Measurements from ENCODE around the gene BRCA1.
"Not testable (repeated sequence)": the region's sequence is repeated elsewhere in the genome, so short reads cannot be mapped to it uniquely, and the experiment has no call there.

- not testable (repeated sequence) for TF ChIP-seq YY1 (IDR thresholded peaks at IDR 0.05; ENCODE audit: insufficient read depth, insufficient read length); ZNF274 (IDR thresholded peaks at IDR 0.05; ENCODE audit: low read depth, low read length)
Observed at GRCh38 chr17:43133439-43133838, 8.3 kb upstream of the BRCA1 start.
